Measurements from ENCODE around the gene SYCP1. TPM values are rescaled to one million over a fixed set of nuclear protein-coding genes. Genes with fewer than 3 reads are reported as not detected.

Gene SYCP1
- total RNA-seq, 2 donors from 2014 or later: not detected

DNA sequence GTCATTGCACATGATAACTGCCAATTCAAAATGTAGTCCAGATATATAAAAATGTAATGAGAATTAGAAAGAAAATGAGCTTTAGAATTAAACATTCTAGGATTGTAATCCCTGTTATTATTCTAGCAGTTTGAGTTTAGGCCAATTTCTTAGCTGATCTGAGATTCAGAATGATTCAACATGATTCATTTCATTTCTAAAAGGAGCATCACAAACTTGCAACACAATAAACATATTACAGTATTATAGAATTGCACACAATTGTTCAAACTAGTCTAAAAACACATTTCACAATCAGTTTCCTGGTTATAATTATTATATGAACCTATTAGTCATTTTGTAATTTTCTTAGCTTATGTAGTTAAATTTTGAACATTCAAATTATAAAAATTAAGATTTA lies 131.6 kb downstream of the SYCP1 start:
- Histone ChIP-seq H3K4me1 (ENCODE audit: control insufficient read depth in 1 of 2, low read depth in 2 of 2) (no peaks in the 10 kb centered on the region), H3K36me3 (no peaks in the 10 kb centered on the region), H3K9me3 (peaks cover 32% of the 10 kb centered on the region), H3K27me3 (replicated peaks; ENCODE audit: insufficient read depth) (no peaks in the 10 kb centered on the region), H3K4me3 (no peak overlapping the region), H3K27ac (no peak overlapping the region)
- DNase-seq (ENCODE audit: low spot score): no peak
- TF ChIP-seq, protein P1, sequence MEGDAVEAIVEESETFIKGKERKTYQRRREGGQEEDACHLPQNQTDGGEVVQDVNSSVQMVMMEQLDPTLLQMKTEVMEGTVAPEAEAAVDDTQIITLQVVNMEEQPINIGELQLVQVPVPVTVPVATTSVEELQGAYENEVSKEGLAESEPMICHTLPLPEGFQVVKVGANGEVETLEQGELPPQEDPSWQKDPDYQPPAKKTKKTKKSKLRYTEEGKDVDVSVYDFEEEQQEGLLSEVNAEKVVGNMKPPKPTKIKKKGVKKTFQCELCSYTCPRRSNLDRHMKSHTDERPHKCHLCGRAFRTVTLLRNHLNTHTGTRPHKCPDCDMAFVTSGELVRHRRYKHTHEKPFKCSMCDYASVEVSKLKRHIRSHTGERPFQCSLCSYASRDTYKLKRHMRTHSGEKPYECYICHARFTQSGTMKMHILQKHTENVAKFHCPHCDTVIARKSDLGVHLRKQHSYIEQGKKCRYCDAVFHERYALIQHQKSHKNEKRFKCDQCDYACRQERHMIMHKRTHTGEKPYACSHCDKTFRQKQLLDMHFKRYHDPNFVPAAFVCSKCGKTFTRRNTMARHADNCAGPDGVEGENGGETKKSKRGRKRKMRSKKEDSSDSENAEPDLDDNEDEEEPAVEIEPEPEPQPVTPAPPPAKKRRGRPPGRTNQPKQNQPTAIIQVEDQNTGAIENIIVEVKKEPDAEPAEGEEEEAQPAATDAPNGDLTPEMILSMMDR (IDR thresholded peaks at IDR 0.05): no peak
- ATAC-seq (ENCODE audit: insufficient number of reproducible peaks, low FRiP score, low read depth): no peak

DNA sequence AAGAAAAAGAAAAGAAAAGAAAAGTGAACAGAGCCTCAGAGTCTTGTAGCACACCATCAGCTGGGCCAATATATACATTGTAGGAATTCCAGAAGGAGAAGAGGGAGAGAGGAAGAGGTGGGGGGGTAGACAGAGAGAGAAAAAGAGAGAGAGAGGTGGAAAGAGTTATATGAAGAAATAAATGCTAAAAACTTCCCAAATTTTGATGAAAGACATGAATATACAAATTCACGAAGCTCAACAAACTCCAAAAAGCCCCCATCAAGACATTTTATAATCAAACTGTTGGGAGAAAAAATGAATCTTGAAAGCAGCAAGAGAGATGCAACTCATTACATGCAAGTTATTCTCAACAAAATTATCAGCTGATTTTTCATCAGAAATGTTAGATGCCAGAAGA lies 133.4 kb downstream of the SYCP1 start:
- H3K4me3 ChIP-seq: no peak overlapping the region
- ATAC-seq (ENCODE audit: insufficient number of reproducible peaks, low FRiP score, low read depth) (no peak), DNase-seq (ENCODE audit: low spot score) (no peak)
- no peaks in the 10 kb centered on the region for H3K27me3 ChIP-seq (replicated peaks; ENCODE audit: insufficient read depth)
- peaks cover 17% of the 10 kb centered on the region for H3K9me3 ChIP-seq
- no peak overlapping the region for H3K27ac ChIP-seq
- TF ChIP-seq, protein P1 (IDR thresholded peaks at IDR 0.05): no peak
- no peaks in the 10 kb centered on the region for H3K36me3 ChIP-seq
- H3K4me1 ChIP-seq (ENCODE audit: control insufficient read depth in 1 of 2, low read depth in 2 of 2): no peaks in the 10 kb centered on the region

DNA sequence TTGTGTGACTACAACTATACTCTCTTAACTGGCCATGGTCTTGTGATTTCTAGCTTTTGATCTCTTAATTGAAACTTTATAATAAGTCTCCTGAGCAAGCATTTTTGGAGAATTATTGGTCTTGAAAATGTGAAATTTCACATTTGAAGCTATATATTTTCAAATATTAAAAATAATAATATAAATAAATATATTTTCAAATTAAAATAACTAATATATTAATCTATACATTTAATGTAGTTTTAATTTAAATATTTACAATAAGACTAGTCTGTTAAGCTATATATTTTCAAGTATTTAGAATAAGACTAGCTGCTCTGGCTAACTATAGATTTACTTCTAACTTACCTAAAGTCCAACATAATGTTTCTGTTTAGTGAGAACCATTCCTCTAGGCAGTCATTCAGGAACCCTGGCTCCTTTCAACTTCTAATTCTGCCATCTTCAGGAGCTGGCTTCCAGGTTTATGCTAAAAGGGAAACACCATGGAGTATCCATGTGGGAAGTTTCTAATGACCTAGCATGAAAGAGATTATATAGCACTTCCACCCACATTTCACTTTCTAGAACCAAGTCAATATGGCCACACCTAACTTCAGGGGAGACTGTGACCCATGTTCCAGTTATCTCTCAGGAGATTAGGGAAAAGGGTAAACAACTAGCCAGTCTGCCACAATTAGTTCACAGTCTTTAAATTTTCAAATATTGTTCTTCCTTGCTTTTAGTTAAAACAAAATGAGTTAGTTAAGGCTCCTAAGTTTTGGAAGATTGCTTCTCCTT lies 143.0 kb downstream of the SYCP1 start:
- no peak for ATAC-seq (ENCODE audit: insufficient number of reproducible peaks, low FRiP score, low read depth)
- Histone ChIP-seq H3K36me3 (no peaks in the 10 kb centered on the region), H3K4me3 (no peak overlapping the region), H3K27me3 (replicated peaks; ENCODE audit: insufficient read depth) (no peaks in the 10 kb centered on the region), H3K27ac (no peak overlapping the region), H3K9me3 (no peaks in the 10 kb centered on the region), H3K4me1 (ENCODE audit: control insufficient read depth in 1 of 2, low read depth in 2 of 2) (no peaks in the 10 kb centered on the region)
- TF ChIP-seq, protein P1 (IDR thresholded peaks at IDR 0.05): no peak
- DNase-seq (ENCODE audit: low spot score): no peak

DNA sequence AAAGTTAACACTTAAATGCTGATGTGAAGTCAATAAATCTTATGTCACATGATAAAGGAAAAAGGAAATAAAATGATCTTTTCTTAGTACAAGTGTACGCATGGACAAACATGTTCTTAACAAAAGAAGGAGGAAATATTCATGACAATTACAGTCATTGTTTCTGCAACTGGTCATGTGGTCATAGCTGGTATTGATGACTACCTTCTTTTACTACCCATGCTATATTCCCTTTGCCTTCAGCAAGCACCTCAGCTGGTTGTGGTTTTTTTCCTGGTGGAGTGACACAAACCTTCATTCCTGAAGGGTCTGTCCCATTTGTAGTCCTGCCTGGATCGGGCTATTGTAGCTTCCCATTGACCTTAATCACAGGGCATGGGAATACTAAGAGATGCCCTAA lies 151.5 kb downstream of the SYCP1 start:
- no peaks in the 10 kb centered on the region for H3K4me1 ChIP-seq (ENCODE audit: control insufficient read depth in 1 of 2, low read depth in 2 of 2)
- no peak overlapping the region for H3K4me3 ChIP-seq
- no peaks in the 10 kb centered on the region for H3K36me3 ChIP-seq
- ATAC-seq (ENCODE audit: insufficient number of reproducible peaks, low FRiP score, low read depth) (no peak), DNase-seq (ENCODE audit: low spot score) (no peak)
- no peak overlapping the region for H3K27ac ChIP-seq
- no peaks in the 10 kb centered on the region for H3K9me3 ChIP-seq
- H3K27me3 ChIP-seq (replicated peaks; ENCODE audit: insufficient read depth): no peaks in the 10 kb centered on the region
- TF ChIP-seq, protein P1 (IDR thresholded peaks at IDR 0.05): no peak

DNA sequence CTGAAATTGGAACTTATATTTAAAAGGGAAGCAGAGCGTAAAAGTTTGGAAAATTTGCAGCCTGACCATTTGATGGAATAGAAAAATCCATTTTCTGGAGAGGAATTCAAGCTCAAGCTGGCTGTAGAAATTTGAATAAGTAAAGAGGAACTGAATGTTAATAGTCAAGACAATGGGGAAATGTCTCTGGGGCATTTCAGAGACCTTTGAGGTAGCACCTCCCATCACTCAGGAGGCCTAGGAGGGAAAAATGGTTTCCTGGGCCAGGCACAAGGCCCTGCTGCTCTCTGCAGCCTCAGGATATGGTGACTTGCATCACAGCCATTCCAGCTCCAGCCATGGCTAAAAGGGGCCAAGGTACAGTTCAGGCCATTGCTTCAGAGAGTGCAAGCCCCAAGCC lies 157.3 kb downstream of the SYCP1 start:
- ATAC-seq (ENCODE audit: insufficient number of reproducible peaks, low FRiP score, low read depth): no peak
- TF ChIP-seq, protein P1 (IDR thresholded peaks at IDR 0.05): no peak
- Histone ChIP-seq H3K4me1 (ENCODE audit: control insufficient read depth in 1 of 2, low read depth in 2 of 2) (no peaks in the 10 kb centered on the region), H3K27me3 (replicated peaks; ENCODE audit: insufficient read depth) (no peaks in the 10 kb centered on the region), H3K27ac (no peak overlapping the region), H3K4me3 (no peak overlapping the region), H3K9me3 (no peaks in the 10 kb centered on the region), H3K36me3 (no peaks in the 10 kb centered on the region)
- DNase-seq (ENCODE audit: low spot score): no peak
